ENCODE data around the gene RBFOX1. TPM values are rescaled to one million over a fixed set of nuclear protein-coding genes. Genes with fewer than 3 reads are reported as not detected.

Gene RBFOX1
- 1 to 10 TPM in 2 of 4 donors, not detected in 2; 1.0 to 3.4 TPM for total RNA-seq

DNA sequence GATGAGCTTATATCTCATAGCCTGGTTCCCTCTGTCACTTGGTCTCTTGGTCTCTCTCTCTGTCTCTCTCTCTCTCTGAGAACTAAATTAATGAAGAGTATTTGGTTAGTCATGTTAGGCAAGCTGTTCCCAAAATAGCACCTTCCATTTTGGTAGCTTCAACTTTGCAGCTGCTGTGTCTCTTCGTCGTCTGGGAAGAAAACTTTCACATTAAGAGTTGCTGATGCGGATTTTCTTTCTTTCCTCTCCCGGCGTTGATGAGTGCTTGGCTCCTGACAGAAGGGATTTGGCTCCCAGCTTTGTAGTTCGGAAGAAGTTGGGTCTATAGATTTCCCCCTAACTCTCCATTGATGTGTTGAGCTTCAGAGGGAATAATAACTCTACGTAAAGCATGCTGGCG is at the start of gene RBFOX1:
TSS of gene RBFOX1 (plus strand) at position 235 of the 400 bp plus-strand sequence.
- H3K4me1 ChIP-seq, result no peaks in the 10 kb centered on the region
- H3K27ac ChIP-seq, result no peak within 1 kb of the TSS
- TF ChIP-seq, protein P1, sequence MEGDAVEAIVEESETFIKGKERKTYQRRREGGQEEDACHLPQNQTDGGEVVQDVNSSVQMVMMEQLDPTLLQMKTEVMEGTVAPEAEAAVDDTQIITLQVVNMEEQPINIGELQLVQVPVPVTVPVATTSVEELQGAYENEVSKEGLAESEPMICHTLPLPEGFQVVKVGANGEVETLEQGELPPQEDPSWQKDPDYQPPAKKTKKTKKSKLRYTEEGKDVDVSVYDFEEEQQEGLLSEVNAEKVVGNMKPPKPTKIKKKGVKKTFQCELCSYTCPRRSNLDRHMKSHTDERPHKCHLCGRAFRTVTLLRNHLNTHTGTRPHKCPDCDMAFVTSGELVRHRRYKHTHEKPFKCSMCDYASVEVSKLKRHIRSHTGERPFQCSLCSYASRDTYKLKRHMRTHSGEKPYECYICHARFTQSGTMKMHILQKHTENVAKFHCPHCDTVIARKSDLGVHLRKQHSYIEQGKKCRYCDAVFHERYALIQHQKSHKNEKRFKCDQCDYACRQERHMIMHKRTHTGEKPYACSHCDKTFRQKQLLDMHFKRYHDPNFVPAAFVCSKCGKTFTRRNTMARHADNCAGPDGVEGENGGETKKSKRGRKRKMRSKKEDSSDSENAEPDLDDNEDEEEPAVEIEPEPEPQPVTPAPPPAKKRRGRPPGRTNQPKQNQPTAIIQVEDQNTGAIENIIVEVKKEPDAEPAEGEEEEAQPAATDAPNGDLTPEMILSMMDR (IDR thresholded peaks at IDR 0.05), result no peak
- no peak for TF ChIP-seq POLR2A (IDR thresholded peaks at IDR 0.05)

DNA sequence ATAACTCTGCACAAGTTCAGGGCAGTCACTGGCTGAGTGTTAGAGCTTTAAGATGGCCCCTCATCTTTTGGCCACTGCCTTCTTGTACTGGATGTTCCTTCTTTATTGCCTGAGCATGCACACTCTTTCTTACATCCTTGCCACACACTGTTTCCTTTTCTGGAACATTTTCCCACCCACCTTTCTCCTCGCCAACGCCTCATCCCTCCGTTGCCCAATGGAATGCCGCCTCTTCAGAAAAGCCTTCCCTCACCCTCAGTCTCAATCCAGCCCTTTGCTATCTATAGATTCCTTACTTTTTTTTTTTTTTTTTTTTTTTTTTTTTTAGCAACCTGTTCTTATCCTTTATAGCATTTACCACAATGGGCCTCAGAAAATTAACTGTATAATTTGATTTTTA is 47.9 kb upstream of the RBFOX1 start:
- no peaks in the 10 kb centered on the region for H3K36me3 ChIP-seq
- no peak overlapping the region for H3K27ac ChIP-seq
- no peaks in the 10 kb centered on the region for H3K27me3 ChIP-seq
- H3K4me3 ChIP-seq, result no peak overlapping the region
- peaks cover 0 to 5% (median 0%) of the 10 kb centered on the region in 4 donors for H3K9me3 ChIP-seq
- no peak for DNase-seq
- no peaks in the 10 kb centered on the region for H3K4me1 ChIP-seq
- TF ChIP-seq POLR2A (IDR thresholded peaks at IDR 0.05), result no peak
- TF ChIP-seq, protein P1 (IDR thresholded peaks at IDR 0.05), result no peak

More for the DNA sequence above, at the start of gene RBFOX1:
- no peak for DNase-seq
- no peaks in the 10 kb centered on the region for H3K9me3 ChIP-seq
- H3K4me3 ChIP-seq, result no peak within 1 kb of the TSS
- H3K36me3 ChIP-seq, result no peaks in the 10 kb centered on the region
- no peaks in the 10 kb centered on the region for H3K27me3 ChIP-seq

DNA sequence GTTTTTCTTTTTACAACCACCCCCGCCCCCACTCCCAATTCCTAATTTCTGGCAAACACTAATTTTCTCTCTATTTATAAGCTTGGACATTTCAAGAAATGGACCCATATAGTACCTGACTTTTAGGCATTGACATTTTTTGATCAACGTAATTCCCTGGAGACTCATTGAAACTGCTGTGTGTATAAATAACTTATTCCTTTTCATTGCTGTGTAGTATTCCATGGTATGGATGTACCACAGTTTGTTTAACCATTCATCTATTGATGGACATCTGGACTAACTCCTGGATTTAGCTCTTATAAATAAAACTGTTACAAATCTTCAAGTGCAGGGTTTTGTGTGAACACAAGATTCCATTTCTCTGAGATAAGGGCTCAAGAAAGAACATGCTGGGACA is 47.1 kb upstream of the RBFOX1 start:
- Histone ChIP-seq H3K27ac (no peak overlapping the region), H3K27me3 (no peaks in the 10 kb centered on the region), H3K4me3 (no peak overlapping the region), H3K4me1 (no peaks in the 10 kb centered on the region), H3K9me3 (peaks cover 0 to 5% (median 0%) of the 10 kb centered on the region in 4 donors), H3K36me3 (no peaks in the 10 kb centered on the region)
- DNase-seq, result no peak
- TF ChIP-seq, protein P1 (IDR thresholded peaks at IDR 0.05), result no peak
- TF ChIP-seq POLR2A (IDR thresholded peaks at IDR 0.05), result no peak

DNA sequence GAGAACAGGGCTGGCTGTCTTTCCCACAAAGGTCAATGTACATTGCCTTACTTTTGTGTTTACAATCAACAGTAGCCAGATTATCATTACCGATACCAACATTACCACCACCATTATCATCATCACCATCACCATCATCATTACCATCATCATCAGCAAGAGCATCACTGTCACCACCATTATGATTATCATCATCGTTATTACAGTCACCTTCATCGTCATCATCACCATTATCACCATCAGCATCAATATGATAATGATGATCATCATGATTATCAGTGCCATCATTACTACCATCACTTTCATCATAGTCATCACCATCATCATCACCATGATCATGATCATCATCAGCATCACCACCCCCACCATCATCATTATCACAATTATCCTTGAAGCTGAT is 43.3 kb upstream of the RBFOX1 start:
- Histone ChIP-seq H3K4me1 (no peaks in the 10 kb centered on the region), H3K9me3 (peaks cover 0 to 5% (median 0%) of the 10 kb centered on the region in 4 donors), H3K4me3 (no peak overlapping the region), H3K36me3 (no peaks in the 10 kb centered on the region), H3K27ac (no peak overlapping the region), H3K27me3 (no peaks in the 10 kb centered on the region)
- TF ChIP-seq, protein P1 (IDR thresholded peaks at IDR 0.05), result no peak
- TF ChIP-seq POLR2A (IDR thresholded peaks at IDR 0.05), result no peak
- no peak for DNase-seq

DNA sequence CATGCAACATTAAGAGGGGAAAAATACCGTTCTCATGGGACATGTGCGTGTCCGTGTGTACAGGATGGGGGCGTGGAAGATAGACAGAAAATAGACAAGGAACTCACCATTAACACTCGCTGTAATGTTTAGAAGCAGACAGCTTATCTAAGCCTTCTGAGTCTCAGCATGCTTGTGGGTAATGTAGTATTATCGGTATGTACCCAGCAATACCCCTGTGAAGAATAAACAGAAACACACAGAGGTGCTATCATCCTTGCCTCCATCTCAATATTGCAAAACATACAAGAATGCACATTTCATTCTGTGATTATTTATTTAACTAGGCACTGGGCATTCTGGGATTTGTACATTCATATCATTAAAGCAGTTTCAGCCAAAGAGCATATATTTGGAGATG is 42.0 kb upstream of the RBFOX1 start:
- Histone ChIP-seq H3K36me3 (no peaks in the 10 kb centered on the region), H3K4me1 (no peaks in the 10 kb centered on the region), H3K27ac (no peak overlapping the region), H3K27me3 (no peaks in the 10 kb centered on the region), H3K4me3 (no peak overlapping the region), H3K9me3 (peaks cover 0 to 2% (median 0%) of the 10 kb centered on the region in 4 donors)
- TF ChIP-seq POLR2A (IDR thresholded peaks at IDR 0.05), result no peak
- TF ChIP-seq, protein P1 (IDR thresholded peaks at IDR 0.05), result no peak
- DNase-seq, result no peak

DNA sequence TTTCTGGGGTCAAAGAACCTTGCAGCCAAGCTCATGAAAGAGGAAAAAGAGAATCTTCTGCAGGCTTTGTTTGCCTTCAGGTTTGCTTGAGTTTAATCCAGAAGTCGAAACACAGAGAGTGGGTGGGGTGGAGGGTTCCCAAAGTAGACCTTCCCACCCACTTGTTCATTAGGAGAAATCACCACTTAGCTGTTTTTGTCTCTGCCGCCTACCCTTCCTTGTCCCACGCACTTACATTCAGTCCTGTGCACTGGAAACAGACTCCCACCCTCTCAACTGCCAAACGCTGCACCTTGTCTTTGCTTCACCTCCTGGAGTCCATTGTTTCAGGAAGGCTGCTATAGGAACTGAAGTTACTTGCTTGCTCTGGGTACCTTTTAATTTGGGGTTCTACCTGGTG is 38.6 kb upstream of the RBFOX1 start:
- Histone ChIP-seq H3K27ac (no peak overlapping the region), H3K27me3 (no peaks in the 10 kb centered on the region), H3K4me3 (no peak overlapping the region), H3K9me3 (no peaks in the 10 kb centered on the region), H3K36me3 (no peaks in the 10 kb centered on the region), H3K4me1 (no peaks in the 10 kb centered on the region)
- DNase-seq, result no peak
- TF ChIP-seq, protein P1 (IDR thresholded peaks at IDR 0.05), result no peak
- no peak for TF ChIP-seq POLR2A (IDR thresholded peaks at IDR 0.05)

All from Peyer's patch (tissue), 4 donors.